Cardiac fibroblast (primary cell): ENCODE measurements around the gene RPUSD3.

ENCODE experiments used
- DNase-seq, 2 donors: peaks; one replicate each; pipeline versions ENCODE4 v3.0.0 to v3.0.0-alpha.2; 2010; ENCODE audit warnings: low read depth in 2 of 2
- H3K4me3 ChIP-seq, 2 donors: replicated peaks in 1 of 2; 1 replicate in 1 of 2; 2 replicates in 1 of 2; pipeline ENCODE4 v1.5.1; 2011; ENCODE audit warnings: low read depth in 2 of 2, low read length in 2 of 2, mild to moderate bottlenecking in 2 of 2, moderate library complexity in 1 of 2
- TF ChIP-seq, protein P1 (sequence below): IDR thresholded peaks from one replicate; pipeline ENCODE4 v1.5.1; 2011; ENCODE audit warnings: low read depth, mild to moderate bottlenecking, low read length, inconsistent platforms

The RPUSD3 gene

DNA sequence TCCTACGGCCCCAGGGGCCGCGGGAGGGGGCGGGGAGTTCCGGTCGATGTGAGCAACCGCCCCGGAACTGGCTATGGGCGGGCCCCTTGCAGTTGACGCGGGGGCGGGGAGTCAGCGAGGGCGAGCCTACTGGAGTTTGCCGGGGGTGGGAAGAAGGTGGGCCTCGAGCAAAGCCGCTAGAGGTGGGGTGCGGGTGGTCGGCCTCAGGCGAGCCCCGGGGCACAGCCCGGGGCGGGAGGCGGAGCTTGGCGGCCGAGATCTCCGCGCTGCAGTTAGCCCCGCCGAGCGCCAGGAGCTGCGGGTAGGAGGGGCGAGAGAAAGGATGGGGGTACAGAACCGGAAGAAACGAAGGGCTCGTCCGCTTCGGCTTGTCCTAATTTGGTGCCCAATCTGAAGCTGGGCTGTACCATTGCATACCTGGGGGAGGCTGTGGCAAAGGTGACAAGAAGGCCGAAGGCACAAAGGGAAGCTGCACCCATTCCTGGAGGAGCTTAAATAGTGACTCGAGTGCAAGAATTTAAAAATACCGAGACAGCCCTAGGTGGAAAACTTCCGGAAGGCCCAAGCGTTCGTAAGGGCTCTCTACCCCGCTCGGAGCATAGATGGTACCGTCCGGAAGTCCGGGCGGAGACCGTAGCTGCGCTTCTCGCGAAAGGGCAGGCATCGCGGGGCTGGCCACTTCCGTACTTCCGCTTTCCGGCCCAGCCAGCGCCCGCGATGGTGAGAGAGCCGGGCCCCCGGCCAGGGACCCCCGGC is 51.2 kb downstream of the RPUSD3 start, which contains the start of the genes ARPC4 and TADA3:
ARPC4 (plus strand) TSS at position 678 of the 756 bp plus-strand sequence; CDS start at position 718, 40 bp downstream.
TADA3 (minus strand) TSS at position 69 of the 756 bp plus-strand sequence. CDS start 1,007 bp downstream, outside the sequence.
- peak within 1 kb of the TSS; percentile 75 to 96 for H3K4me3 ChIP-seq
- TF ChIP-seq, protein P1, sequence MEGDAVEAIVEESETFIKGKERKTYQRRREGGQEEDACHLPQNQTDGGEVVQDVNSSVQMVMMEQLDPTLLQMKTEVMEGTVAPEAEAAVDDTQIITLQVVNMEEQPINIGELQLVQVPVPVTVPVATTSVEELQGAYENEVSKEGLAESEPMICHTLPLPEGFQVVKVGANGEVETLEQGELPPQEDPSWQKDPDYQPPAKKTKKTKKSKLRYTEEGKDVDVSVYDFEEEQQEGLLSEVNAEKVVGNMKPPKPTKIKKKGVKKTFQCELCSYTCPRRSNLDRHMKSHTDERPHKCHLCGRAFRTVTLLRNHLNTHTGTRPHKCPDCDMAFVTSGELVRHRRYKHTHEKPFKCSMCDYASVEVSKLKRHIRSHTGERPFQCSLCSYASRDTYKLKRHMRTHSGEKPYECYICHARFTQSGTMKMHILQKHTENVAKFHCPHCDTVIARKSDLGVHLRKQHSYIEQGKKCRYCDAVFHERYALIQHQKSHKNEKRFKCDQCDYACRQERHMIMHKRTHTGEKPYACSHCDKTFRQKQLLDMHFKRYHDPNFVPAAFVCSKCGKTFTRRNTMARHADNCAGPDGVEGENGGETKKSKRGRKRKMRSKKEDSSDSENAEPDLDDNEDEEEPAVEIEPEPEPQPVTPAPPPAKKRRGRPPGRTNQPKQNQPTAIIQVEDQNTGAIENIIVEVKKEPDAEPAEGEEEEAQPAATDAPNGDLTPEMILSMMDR, result peak; percentile 12
- DNase-seq, result peak; percentile 98

DNA sequence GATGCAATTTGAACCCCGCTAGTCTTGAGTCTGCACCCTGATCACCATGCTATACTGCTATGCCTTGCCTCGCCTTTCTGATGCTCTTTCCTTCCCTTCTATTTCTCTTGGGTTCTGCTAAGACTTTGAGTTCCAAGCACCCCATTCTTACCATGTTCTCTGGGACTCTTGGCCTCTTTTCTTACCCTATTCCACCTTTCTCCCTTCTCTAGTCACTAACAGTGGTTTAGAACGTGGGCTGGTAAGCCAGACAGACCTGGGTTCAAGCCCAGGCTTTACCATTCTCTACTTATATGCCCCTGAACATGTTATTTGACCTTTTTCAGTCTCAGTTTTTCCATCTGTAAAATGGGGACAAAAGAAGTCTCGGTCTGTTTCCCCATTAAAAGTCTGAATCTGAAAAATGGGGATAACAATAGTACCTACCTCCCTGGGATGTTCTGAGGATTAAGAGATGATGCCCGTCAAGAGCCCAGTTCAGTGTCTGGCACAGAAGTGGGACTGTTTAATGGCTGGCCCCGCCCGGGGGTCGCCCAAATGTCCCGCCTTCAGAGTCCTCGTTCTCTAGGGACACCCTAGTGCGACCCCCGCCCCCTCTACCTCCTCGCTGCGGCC is 51.9 kb downstream of the RPUSD3 start:
- DNase-seq, result no peak
- TF ChIP-seq, protein P1, result no peak
- H3K4me3 ChIP-seq, result peak overlapping the region; percentile 75 to 96

DNA sequence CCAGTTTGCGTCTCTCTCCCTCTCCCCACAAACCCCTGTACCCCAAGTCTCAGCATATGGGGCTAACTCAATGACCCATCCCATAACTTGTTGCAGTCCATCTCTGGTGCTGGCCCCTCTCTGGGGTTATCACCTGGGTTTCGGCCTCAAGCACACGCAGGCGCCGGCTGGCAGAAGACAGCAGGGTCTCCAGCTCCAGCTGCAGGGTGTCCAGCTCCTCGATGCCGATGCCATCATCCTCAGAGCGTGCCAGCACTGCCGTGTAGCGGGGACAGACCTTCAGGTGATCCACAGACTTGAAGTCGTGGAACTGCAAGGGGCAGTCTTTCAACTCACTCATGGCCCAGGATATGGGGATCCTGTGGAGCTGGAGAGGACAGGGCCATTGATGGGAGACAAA is 52.7 kb downstream of the RPUSD3 start:
- no peak overlapping the region for H3K4me3 ChIP-seq
- DNase-seq, result no peak
- TF ChIP-seq, protein P1, result no peak
